ENCODE results near the gene FAM76B. TPM values are rescaled to one million over a fixed set of nuclear protein-coding genes. Genes with fewer than 3 reads are reported as not detected.

Gene FAM76B
- polyA plus RNA-seq (2013) = 21.6 and 23.8 TPM in 2 replicates

DNA sequence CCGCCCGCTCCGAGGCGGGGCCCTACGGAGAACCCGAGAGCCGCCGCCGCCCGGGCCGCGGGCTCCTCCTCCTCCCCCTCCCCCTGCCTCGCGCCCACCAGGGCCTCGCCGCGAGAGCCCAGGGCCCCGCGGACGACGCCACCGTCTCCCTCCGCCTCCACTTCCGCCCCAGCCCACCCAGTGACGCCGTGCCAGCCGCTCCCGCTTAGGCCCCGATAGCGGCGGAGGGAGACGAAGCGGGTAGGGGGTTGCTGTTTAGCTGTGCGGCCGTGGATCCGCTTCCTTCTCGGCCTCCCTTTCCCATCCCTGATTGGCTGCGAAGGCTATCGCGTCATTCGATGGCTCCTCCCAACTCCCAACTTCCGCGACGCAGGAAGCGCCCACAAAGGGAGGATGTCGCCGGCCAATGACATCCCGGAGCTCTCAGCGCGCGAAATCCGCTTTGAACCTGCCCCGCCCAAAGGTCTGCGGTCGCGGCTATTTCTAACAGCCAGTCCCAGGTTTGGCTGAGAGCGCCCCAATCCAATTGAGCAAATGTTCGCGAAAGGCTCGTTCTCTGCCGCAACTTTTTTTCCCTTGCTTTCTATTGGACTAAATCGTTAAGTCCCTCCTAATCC, at the start of gene FAM76B:
Gene FAM76B, minus strand, starts transcription at position 277 of the 617 bp plus-strand sequence. CDS start 304 bp downstream, outside the sequence.
- peak within 1 kb of the TSS; percentile 83 for H3K18ac ChIP-seq (ENCODE audit: low read length)
- peaks cover 0 to 4% of the 10 kb centered on the region in 2 experiments for H3K4me1 ChIP-seq (ENCODE audit: control insufficient read depth in 1 of 2, insufficient read depth in 2 of 2, low read length in 2 of 2)
- H4K8ac ChIP-seq (ENCODE audit: low read depth, low read length) = peak within 1 kb of the TSS; percentile 89
- H3K4me2 ChIP-seq (ENCODE audit: low read length) = peak within 1 kb of the TSS; percentile 86
- peak within 1 kb of the TSS; percentile 81 for H4K91ac ChIP-seq (ENCODE audit: low read depth, low read length)
- H2BK120ac ChIP-seq (ENCODE audit: insufficient read depth, low read length, poor library complexity) = peak within 1 kb of the TSS; percentile 57
- peaks cover 17% of the 10 kb centered on the region for H3K79me2 ChIP-seq (ENCODE audit: control insufficient read depth, insufficient read depth, low read length, poor library complexity)
- H3K4ac ChIP-seq (ENCODE audit: low read depth, low read length) = peak within 1 kb of the TSS; percentile 87
- peak within 1 kb of the TSS; percentile 82 for H3K14ac ChIP-seq (ENCODE audit: low read length)
- peak within 1 kb of the TSS; percentile 95 for H3K4me3 ChIP-seq (ENCODE audit: low read depth, low read length)
- peak within 1 kb of the TSS; percentile 4 for H2BK12ac ChIP-seq (ENCODE audit: low read length)
- H2BK5ac ChIP-seq (ENCODE audit: low read depth, low read length, poor library complexity) = peak within 1 kb of the TSS; percentile 94
- H3K9me3 ChIP-seq (ENCODE audit: insufficient read depth, low read depth, low read length) = no peaks in the 10 kb centered on the region
- H2AFZ ChIP-seq (ENCODE audit: insufficient read depth, low read length, poor library complexity) = peak within 1 kb of the TSS; percentile 92
- peak; percentile 99 for DNase-seq
- peak within 1 kb of the TSS; percentile 97 for H3K27ac ChIP-seq (ENCODE audit: low read depth, low read length)
- H3K23ac ChIP-seq (ENCODE audit: low read length) = no peak within 1 kb of the TSS
- H3K9ac ChIP-seq (ENCODE audit: low read length) = peak within 1 kb of the TSS; percentile 93
- H3K27me3 ChIP-seq (ENCODE audit: insufficient read depth, low read length) = no peaks in the 10 kb centered on the region
- H3K79me1 ChIP-seq (ENCODE audit: low read length) = peaks cover 19% of the 10 kb centered on the region
- peak within 1 kb of the TSS; percentile 83 for H4K12ac ChIP-seq (ENCODE audit: low read depth, low read length)
- H3K36me3 ChIP-seq (ENCODE audit: control insufficient read depth in 1 of 2, insufficient read depth in 2 of 2, low read length in 2 of 2) = peaks cover 3 to 4% of the 10 kb centered on the region in 2 experiments
- no CpG with 5 or more reads among the region's 62 CpGs for WGBS (ENCODE audit: extremely low coverage, insufficient coverage, insufficient read length)
- H2AK5ac ChIP-seq (ENCODE audit: low read length) = peak within 1 kb of the TSS; percentile 51

- no peak overlapping the region for H4K8ac ChIP-seq (ENCODE audit: low read depth, low read length)
- H4K91ac ChIP-seq (ENCODE audit: low read depth, low read length) = no peak overlapping the region
- H3K4me3 ChIP-seq (ENCODE audit: low read depth, low read length) = no peak overlapping the region
- no peak overlapping the region for H2BK120ac ChIP-seq (ENCODE audit: insufficient read depth, low read length, poor library complexity)
- no peak overlapping the region for H2AK5ac ChIP-seq (ENCODE audit: low read length)
- no CpG with 5 or more reads among the region's 3 CpGs for WGBS (ENCODE audit: extremely low coverage, insufficient coverage, insufficient read length)
- H3K18ac ChIP-seq (ENCODE audit: low read length) = no peak overlapping the region
- no peak overlapping the region for H3K23ac ChIP-seq (ENCODE audit: low read length)
- no peak overlapping the region for H3K4ac ChIP-seq (ENCODE audit: low read depth, low read length)
- H3K79me1 ChIP-seq (ENCODE audit: low read length) = no peaks in the 10 kb centered on the region
- H3K27ac ChIP-seq (ENCODE audit: low read depth, low read length) = no peak overlapping the region
- H3K4me2 ChIP-seq (ENCODE audit: low read length) = no peak overlapping the region
- H3K4me1 ChIP-seq (ENCODE audit: control insufficient read depth in 1 of 2, insufficient read depth in 2 of 2, low read length in 2 of 2) = no peaks in the 10 kb centered on the region
- no peak overlapping the region for H3K14ac ChIP-seq (ENCODE audit: low read length)
- H3K9me3 ChIP-seq (ENCODE audit: insufficient read depth, low read depth, low read length) = no peaks in the 10 kb centered on the region
- no peak overlapping the region for H2AFZ ChIP-seq (ENCODE audit: insufficient read depth, low read length, poor library complexity)
- no peak overlapping the region for H4K12ac ChIP-seq (ENCODE audit: low read depth, low read length)
- H3K79me2 ChIP-seq (ENCODE audit: control insufficient read depth, insufficient read depth, low read length, poor library complexity) = no peaks in the 10 kb centered on the region
- no peak overlapping the region for H3K9ac ChIP-seq (ENCODE audit: low read length)
- H2BK5ac ChIP-seq (ENCODE audit: low read depth, low read length, poor library complexity) = no peak overlapping the region
- H3K36me3 ChIP-seq (ENCODE audit: control insufficient read depth in 1 of 2, insufficient read depth in 2 of 2, low read length in 2 of 2) = peaks cover 0 to 7% of the 10 kb centered on the region in 2 experiments
- no peak overlapping the region for H2BK12ac ChIP-seq (ENCODE audit: low read length)
- no peaks in the 10 kb centered on the region for H3K27me3 ChIP-seq (ENCODE audit: insufficient read depth, low read length)
- DNase-seq = peak; percentile 79 to 92
Measured at GRCh38 chr11:95835768-95836488, 46.3 kb upstream of the FAM76B start.

GRCh38 chr11:95835351-95835750, 45.8 kb upstream of the FAM76B start:
- Histone ChIP-seq H2BK5ac (ENCODE audit: low read depth, low read length, poor library complexity) (no peak overlapping the region), H3K79me2 (ENCODE audit: control insufficient read depth, insufficient read depth, low read length, poor library complexity) (no peaks in the 10 kb centered on the region), H3K9ac (ENCODE audit: low read length) (no peak overlapping the region), H3K23ac (ENCODE audit: low read length) (no peak overlapping the region), H4K91ac (ENCODE audit: low read depth, low read length) (no peak overlapping the region), H3K36me3 (ENCODE audit: control insufficient read depth in 1 of 2, insufficient read depth in 2 of 2, low read length in 2 of 2) (peaks cover 0 to 7% of the 10 kb centered on the region in 2 experiments), H2BK120ac (ENCODE audit: insufficient read depth, low read length, poor library complexity) (no peak overlapping the region), H3K4me1 (ENCODE audit: control insufficient read depth in 1 of 2, insufficient read depth in 2 of 2, low read length in 2 of 2) (no peaks in the 10 kb centered on the region), H3K4ac (ENCODE audit: low read depth, low read length) (no peak overlapping the region), H3K14ac (ENCODE audit: low read length) (no peak overlapping the region), H4K12ac (ENCODE audit: low read depth, low read length) (no peak overlapping the region), H3K79me1 (ENCODE audit: low read length) (no peaks in the 10 kb centered on the region), H3K27ac (ENCODE audit: low read depth, low read length) (no peak overlapping the region), H2AK5ac (ENCODE audit: low read length) (no peak overlapping the region), H3K9me3 (ENCODE audit: insufficient read depth, low read depth, low read length) (no peaks in the 10 kb centered on the region), H3K4me3 (ENCODE audit: low read depth, low read length) (no peak overlapping the region), H2AFZ (ENCODE audit: insufficient read depth, low read length, poor library complexity) (no peak overlapping the region), H3K4me2 (ENCODE audit: low read length) (no peak overlapping the region), H3K18ac (ENCODE audit: low read length) (no peak overlapping the region), H2BK12ac (ENCODE audit: low read length) (no peak overlapping the region), H3K27me3 (ENCODE audit: insufficient read depth, low read length) (no peaks in the 10 kb centered on the region), H4K8ac (ENCODE audit: low read depth, low read length) (no peak overlapping the region)
- no peak for DNase-seq
- WGBS (ENCODE audit: extremely low coverage, insufficient coverage, insufficient read length) = no CpG with 5 or more reads among the region's 3 CpGs

GRCh38 chr11:95833378-95833777, 43.8 kb upstream of the FAM76B start:
- WGBS (ENCODE audit: extremely low coverage, insufficient coverage, insufficient read length) = no CpG with 5 or more reads among the region's 1 CpG
- H2BK120ac ChIP-seq (ENCODE audit: insufficient read depth, low read length, poor library complexity) = no peak overlapping the region
- no peak overlapping the region for H3K18ac ChIP-seq (ENCODE audit: low read length)
- H2AK5ac ChIP-seq (ENCODE audit: low read length) = no peak overlapping the region
- no peak overlapping the region for H3K14ac ChIP-seq (ENCODE audit: low read length)
- no peak overlapping the region for H4K8ac ChIP-seq (ENCODE audit: low read depth, low read length)
- no peak overlapping the region for H3K4ac ChIP-seq (ENCODE audit: low read depth, low read length)
- H3K27me3 ChIP-seq (ENCODE audit: insufficient read depth, low read length) = no peaks in the 10 kb centered on the region
- no peak overlapping the region for H2BK5ac ChIP-seq (ENCODE audit: low read depth, low read length, poor library complexity)
- no peak overlapping the region for H3K9ac ChIP-seq (ENCODE audit: low read length)
- H3K4me1 ChIP-seq (ENCODE audit: control insufficient read depth in 1 of 2, insufficient read depth in 2 of 2, low read length in 2 of 2) = no peaks in the 10 kb centered on the region
- H2BK12ac ChIP-seq (ENCODE audit: low read length) = no peak overlapping the region
- DNase-seq = no peak
- no peaks in the 10 kb centered on the region for H3K9me3 ChIP-seq (ENCODE audit: insufficient read depth, low read depth, low read length)
- no peaks in the 10 kb centered on the region for H3K79me1 ChIP-seq (ENCODE audit: low read length)
- no peak overlapping the region for H4K91ac ChIP-seq (ENCODE audit: low read depth, low read length)
- no peak overlapping the region for H3K4me2 ChIP-seq (ENCODE audit: low read length)
- no peak overlapping the region for H2AFZ ChIP-seq (ENCODE audit: insufficient read depth, low read length, poor library complexity)
- H3K23ac ChIP-seq (ENCODE audit: low read length) = no peak overlapping the region
- peaks cover 2 to 12% of the 10 kb centered on the region in 2 experiments for H3K36me3 ChIP-seq (ENCODE audit: control insufficient read depth in 1 of 2, insufficient read depth in 2 of 2, low read length in 2 of 2)
- no peak overlapping the region for H3K4me3 ChIP-seq (ENCODE audit: low read depth, low read length)
- no peak overlapping the region for H3K27ac ChIP-seq (ENCODE audit: low read depth, low read length)
- no peaks in the 10 kb centered on the region for H3K79me2 ChIP-seq (ENCODE audit: control insufficient read depth, insufficient read depth, low read length, poor library complexity)
- H4K12ac ChIP-seq (ENCODE audit: low read depth, low read length) = no peak overlapping the region
